ENCODE results near the gene NPLOC4.
"Not testable (repeated sequence)": the region's sequence is repeated elsewhere in the genome, so short reads cannot be mapped to it uniquely, and the experiment has no call there.

Gene NPLOC4

DNA sequence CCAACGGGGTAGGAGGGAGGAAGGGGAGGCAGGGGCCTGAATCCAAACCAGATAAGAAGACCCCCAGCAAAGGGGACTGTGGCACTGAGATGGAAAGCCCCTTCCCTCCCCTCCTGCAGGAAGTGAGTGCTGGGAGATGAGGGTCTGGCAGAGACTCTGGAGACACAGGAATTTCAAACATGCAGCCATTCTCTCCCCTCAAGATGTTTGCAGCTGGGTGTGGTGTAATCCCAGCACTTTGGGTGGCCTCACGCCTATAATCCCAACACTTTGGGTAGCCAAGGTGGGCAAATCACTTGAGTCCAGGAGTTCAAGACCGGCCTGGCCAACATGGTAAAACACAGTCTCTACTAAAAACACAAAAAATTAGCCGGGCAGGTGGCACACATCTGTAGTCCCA, 50.8 kb downstream of the NPLOC4 start:
- TF ChIP-seq, protein P1, sequence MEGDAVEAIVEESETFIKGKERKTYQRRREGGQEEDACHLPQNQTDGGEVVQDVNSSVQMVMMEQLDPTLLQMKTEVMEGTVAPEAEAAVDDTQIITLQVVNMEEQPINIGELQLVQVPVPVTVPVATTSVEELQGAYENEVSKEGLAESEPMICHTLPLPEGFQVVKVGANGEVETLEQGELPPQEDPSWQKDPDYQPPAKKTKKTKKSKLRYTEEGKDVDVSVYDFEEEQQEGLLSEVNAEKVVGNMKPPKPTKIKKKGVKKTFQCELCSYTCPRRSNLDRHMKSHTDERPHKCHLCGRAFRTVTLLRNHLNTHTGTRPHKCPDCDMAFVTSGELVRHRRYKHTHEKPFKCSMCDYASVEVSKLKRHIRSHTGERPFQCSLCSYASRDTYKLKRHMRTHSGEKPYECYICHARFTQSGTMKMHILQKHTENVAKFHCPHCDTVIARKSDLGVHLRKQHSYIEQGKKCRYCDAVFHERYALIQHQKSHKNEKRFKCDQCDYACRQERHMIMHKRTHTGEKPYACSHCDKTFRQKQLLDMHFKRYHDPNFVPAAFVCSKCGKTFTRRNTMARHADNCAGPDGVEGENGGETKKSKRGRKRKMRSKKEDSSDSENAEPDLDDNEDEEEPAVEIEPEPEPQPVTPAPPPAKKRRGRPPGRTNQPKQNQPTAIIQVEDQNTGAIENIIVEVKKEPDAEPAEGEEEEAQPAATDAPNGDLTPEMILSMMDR (IDR thresholded peaks at IDR 0.05), result no peak
- no peaks in the 10 kb centered on the region for H3K9me3 Mint-ChIP-seq

DNA sequence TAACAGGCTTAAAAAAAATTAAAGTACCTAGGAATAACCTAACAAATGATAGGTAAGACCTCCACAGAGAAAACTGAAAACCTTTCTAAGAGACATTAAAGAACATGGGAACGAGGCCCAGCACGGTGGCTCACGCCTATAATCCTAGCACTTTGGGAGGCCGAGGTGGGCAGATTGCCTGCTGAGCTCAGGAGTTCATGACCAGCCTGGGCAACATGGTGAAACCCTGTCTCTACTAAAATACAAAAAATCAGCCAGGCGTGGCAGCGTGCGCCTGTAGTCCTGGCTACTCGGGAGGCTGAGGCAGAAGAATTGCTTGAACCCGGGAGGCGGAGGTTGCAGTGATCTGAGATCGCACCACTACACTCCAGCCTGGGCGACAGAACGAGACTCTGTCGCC, 52.1 kb downstream of the NPLOC4 start:
- not testable (repeated sequence) for DNase-seq; H3K9me3 Mint-ChIP-seq; H3K27me3 Mint-ChIP-seq (ENCODE audit: low read depth, poor library complexity); H3K4me3 Mint-ChIP-seq
- peaks cover 42% of the 10 kb centered on the region for H3K4me1 Mint-ChIP-seq
- peaks cover 69% of the 10 kb centered on the region for H3K36me3 Mint-ChIP-seq (ENCODE audit: low read depth)
- H3K27ac Mint-ChIP-seq, result peak overlapping the region; percentile 90

More for the DNA sequence above, 50.8 kb downstream of the NPLOC4 start:
- H3K4me1 Mint-ChIP-seq, result peaks cover 36% of the 10 kb centered on the region
- H3K4me3 Mint-ChIP-seq, result no peak overlapping the region
- H3K27ac Mint-ChIP-seq, result peak overlapping the region; percentile 29
- peaks cover 69% of the 10 kb centered on the region for H3K36me3 Mint-ChIP-seq (ENCODE audit: low read depth)
- H3K27me3 Mint-ChIP-seq (ENCODE audit: low read depth, poor library complexity), result peaks cover 9% of the 10 kb centered on the region
- no peak for DNase-seq

DNA sequence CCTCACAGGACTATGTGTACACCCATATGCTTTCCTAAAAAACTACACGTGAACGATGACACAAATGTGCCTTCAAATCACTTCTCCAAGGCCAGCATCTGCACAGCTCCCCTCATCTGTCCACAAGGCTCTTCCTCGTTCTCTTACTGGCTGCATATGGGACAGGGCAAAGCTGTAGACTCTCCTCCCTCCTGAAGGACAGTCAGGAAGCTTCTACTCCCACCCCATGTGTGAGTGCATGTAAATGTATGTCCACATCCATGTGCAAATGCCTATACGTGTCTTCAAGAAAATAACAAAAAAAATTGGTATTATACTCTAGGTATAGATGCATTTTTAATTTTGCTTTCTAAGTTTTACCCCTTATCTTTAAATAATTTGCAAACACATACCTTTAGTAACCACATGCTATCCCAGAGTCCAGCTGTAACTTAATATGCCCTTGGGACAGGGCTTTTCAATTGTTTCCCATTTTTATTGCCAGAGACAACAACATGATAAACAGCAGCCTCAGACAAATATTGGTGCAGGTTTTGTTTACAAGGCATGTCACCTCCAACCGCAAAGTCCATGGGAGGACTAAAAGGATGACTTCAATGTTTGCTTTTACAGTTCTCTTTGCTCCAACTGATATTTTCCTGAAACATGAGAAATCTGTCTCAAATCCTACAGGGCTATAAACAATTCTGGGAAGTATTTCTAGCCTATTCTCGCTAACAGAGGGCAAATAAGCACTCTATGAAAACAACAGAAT, 53.1 kb downstream of the NPLOC4 start:
- H3K36me3 Mint-ChIP-seq (ENCODE audit: low read depth), result peaks cover 64% of the 10 kb centered on the region
- H3K4me3 Mint-ChIP-seq, result peak overlapping the region; percentile 6
- H3K4me1 Mint-ChIP-seq, result peaks cover 42% of the 10 kb centered on the region
- H3K27ac Mint-ChIP-seq, result peak overlapping the region; percentile 93
- peaks cover 9% of the 10 kb centered on the region for H3K27me3 Mint-ChIP-seq (ENCODE audit: low read depth, poor library complexity)
- H3K9me3 Mint-ChIP-seq, result no peaks in the 10 kb centered on the region
- TF ChIP-seq, protein P1 (IDR thresholded peaks at IDR 0.05), result no peak
- no peak for DNase-seq

DNA sequence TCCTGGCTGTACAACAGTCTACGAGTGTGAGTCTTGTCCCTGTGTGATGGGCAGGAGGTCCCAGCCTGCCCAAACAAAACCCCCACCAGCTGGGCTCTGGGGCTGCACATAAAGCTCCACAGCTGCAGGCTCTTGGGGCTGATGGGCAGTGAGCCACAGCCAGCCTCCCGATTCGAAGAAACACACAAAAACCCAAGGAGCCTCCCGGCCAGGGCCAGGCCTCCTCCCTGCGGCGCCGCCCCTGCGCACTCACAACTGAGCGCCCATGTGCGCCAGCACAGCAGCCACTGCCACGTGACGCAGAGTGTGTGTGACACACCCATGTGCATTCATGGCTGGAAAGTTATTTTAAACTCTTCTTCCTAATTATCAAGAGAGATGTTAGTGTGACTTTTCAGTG, 54.2 kb downstream of the NPLOC4 start:
- Mint-ChIP-seq H3K9me3 (no peaks in the 10 kb centered on the region), H3K27me3 (ENCODE audit: low read depth, poor library complexity) (peaks cover 6% of the 10 kb centered on the region)

DNA sequence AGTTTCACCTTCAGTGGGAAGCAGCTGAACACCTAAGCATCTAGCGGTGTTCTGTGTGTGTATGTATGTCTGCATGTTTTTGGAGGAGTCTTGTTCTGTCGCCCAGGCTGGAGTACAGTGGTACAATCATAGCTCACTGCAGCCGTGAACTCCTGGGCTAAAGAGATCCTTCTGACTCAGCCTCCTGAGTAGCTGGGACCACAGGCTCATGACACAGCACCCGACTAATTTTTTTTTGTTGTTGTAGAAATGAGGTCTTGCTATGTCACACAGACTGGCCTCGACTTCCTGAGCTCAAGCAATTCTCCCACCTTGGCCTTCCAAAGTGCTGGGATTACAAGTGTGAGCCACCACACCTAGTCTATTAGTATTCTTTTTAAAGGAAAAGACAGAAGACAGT, 54.6 kb downstream of the NPLOC4 start:
- TF ChIP-seq, protein P1 (IDR thresholded peaks at IDR 0.05), result no peak
- Mint-ChIP-seq H3K27ac (peak overlapping the region; percentile 90), H3K27me3 (ENCODE audit: low read depth, poor library complexity) (peaks cover 6% of the 10 kb centered on the region), H3K4me1 (peaks cover 55% of the 10 kb centered on the region), H3K36me3 (ENCODE audit: low read depth) (peaks cover 66% of the 10 kb centered on the region), H3K4me3 (no peak overlapping the region), H3K9me3 (no peaks in the 10 kb centered on the region)
- DNase-seq, result no peak

More for the DNA sequence above, 54.2 kb downstream of the NPLOC4 start:
- TF ChIP-seq, protein P1 (IDR thresholded peaks at IDR 0.05), result no peak
- H3K4me1 Mint-ChIP-seq, result peaks cover 50% of the 10 kb centered on the region
- peaks cover 64% of the 10 kb centered on the region for H3K36me3 Mint-ChIP-seq (ENCODE audit: low read depth)
- peak; percentile 14 for DNase-seq
- H3K4me3 Mint-ChIP-seq, result no peak overlapping the region
- peak overlapping the region; percentile 91 for H3K27ac Mint-ChIP-seq

DNA sequence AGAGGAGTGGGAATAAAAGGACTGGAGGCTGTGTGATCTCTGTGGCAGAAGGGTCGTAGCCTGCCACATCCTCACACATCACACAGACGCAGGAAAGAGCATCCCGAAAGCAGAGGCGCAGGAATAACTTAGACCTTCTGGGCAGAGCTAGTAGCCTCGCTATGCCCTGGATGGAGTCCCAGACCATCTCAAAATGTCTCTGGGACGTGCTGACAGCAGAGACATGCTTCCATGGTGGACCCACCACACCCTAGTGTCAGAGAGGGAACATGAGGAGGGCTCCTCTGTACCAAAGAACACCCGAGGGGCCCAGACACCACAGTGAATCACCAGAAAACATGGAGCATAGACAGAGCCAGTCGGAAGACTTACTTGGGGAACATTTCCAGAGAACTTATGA, 55.2 kb downstream of the NPLOC4 start:
- Mint-ChIP-seq H3K27ac (peak overlapping the region; percentile 96), H3K36me3 (ENCODE audit: low read depth) (peaks cover 67% of the 10 kb centered on the region), H3K4me3 (no peak overlapping the region), H3K27me3 (ENCODE audit: low read depth, poor library complexity) (peaks cover 6% of the 10 kb centered on the region), H3K9me3 (no peaks in the 10 kb centered on the region), H3K4me1 (peaks cover 58% of the 10 kb centered on the region)
- TF ChIP-seq, protein P1 (IDR thresholded peaks at IDR 0.05), result no peak
- DNase-seq, result no peak

Measured in nephron progenitor cell (in vitro differentiated cells).